ENCODE measurements around the gene POU6F1. TPM values are rescaled to one million over a fixed set of nuclear protein-coding genes. Genes with fewer than 3 reads are reported as not detected.

The POU6F1 gene
- total and polyA plus RNA-seq, 2 of the 8 experiments (the other 6 are each of a cell fraction or from before 2014, with no cell fraction given) = 5.6 to 8.7 TPM

DNA sequence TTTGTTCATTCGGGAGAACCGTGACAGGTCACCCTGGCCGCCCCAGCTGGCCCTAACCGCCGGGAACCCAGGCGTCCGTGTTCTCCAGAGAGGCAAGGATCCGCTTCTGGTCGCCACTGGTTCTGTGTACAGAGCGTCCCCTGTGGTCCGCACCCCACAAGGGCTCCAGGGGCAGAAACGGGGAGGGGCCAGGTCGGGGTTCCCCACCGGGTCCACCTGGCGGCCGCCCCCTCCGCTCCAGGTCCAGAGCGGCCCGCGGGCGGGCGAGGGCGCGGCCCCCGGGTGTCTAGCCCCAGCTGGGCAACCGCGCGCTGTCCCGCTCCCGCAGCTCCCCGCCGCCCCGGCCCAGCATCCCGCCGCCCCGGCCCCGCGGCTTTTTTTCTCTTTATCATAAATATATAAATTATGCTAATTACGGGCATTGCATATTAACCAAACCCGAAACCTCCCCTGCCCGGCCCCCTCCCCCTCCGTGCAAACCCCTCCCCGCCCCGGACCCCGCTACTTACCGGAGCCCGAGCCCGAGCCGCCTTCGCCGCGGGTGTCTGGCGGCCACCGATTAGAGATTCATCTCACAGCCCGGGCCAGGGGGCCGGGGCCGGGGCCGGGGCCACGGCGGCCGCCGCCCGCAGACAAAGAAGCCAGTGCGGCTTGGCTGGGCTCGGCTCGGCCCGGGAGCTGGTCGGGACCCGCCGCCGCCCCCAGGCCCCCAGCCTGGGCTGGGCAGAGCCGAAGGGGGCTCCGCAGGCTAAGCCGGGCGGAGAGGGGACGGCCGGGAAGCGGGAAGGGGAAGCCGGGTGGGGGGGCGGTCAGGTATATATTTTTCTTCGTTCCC, 512 bp downstream of the POU6F1 start (continued):
- TF ChIP-seq CTBP2 (IDR thresholded peaks at IDR 0.05; ENCODE audit: borderline replicate concordance, insufficient read depth, insufficient read length, low read length) (no peak), CTCF (IDR thresholded peaks at IDR 0.05; ENCODE audit: control extremely low read depth in 1 of 3, insufficient read depth in 1 of 3, low read depth in 1 of 3, low read length in 3 of 3) (peak; percentile 28 to 38 (median 29); a peak in 3 of 4 replicates), TBP (IDR thresholded peaks at IDR 0.05; ENCODE audit: low read depth, low read length) (peak; percentile 24; the same call in 1 of the 2 replicates), HDAC6 (IDR thresholded peaks at IDR 0.05; ENCODE audit: low read depth, low read length) (no peak), GABPA (IDR thresholded peaks at IDR 0.05; ENCODE audit: borderline replicate concordance, insufficient read depth, low read length) (no peak), USF2 (IDR thresholded peaks at IDR 0.05; ENCODE audit: low read length) (no peak), POLR2AphosphoS5 (IDR thresholded peaks at IDR 0.05; ENCODE audit: low read depth, low read length) (no peak), KDM5A (IDR thresholded peaks at IDR 0.05; ENCODE audit: low read length) (no peak), YY1 (IDR thresholded peaks at IDR 0.05; ENCODE audit: low read depth, low read length) (no peak), TCF12 (IDR thresholded peaks at IDR 0.05; ENCODE audit: low read depth, low read length) (no peak), NANOG (IDR thresholded peaks at IDR 0.05; ENCODE audit: insufficient read depth, low read depth, low read length, poor library complexity, severe bottlenecking) (no peak), TAF7 (optimal IDR thresholded peaks at IDR 0.05; ENCODE audit: borderline replicate concordance, low read depth, low read length) (no peak), SAP30 (IDR thresholded peaks at IDR 0.05; ENCODE audit: insufficient read depth, insufficient replicate concordance, low read length) (no peak), SP4 (IDR thresholded peaks at IDR 0.05; ENCODE audit: low read length) (no peak), PHF8 (conservative IDR thresholded peaks at IDR 0.05; ENCODE audit: low read depth, low read length) (peak; percentile 37)

All from H1 (cell line).